HG03439 (cell line): ENCODE measurements around the gene NDUFAB1.
"Not testable (repeated sequence)": the region's sequence is repeated elsewhere in the genome, so short reads cannot be mapped to it uniquely, and the experiment has no call there.

Source experiments
- ATAC-seq: cut with Tn5 transposase; IDR thresholded peaks from one replicate; pipeline ENCODE4 v1.9.1; 2021; ENCODE audit warnings: mild to moderate bottlenecking, moderate library complexity; ENCODE audit not compliant: unreplicated experiment

NDUFAB1 gene

DNA sequence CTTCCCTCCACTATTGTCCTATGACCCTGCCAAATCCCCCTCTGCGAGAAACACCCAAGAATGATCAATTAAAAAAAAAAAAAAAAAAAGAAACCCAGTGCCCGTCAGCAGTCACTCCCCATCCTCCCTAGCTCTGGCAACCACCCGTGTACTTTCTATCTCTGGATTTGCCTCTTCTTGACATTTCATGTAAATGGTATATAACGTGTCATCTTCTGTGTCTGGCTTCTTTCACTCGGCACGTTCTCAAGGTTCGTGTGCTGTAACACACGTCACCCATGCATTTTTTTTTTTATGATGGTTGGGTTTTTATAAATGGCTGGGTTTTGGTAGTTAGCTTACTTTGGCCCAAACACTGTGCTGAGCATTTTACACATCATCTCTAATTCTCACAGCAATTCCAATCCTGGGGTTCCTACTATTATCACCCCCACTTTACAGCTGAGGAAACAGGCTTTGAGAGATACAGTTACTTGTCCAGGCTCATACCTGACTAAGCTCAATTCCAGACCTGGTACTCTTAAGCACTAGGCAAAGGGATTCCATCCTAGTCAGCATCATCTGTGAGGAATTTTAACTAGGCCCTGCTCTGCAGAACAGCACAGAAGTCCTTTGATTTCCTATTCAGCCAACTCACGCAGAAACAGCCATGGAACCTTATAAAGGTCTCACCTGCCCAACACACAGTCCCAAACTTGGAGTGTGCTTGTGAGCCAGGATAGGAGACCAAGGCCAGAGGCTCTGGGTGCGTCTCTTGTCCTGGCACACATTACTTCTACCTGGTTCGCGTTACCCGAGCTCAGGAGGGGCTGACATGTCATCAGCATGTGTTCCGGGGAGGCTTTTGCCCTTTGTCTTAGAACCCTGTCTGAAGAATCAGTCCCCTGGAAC lies 11.7 kb downstream of the NDUFAB1 start:
- no peak for ATAC-seq

DNA sequence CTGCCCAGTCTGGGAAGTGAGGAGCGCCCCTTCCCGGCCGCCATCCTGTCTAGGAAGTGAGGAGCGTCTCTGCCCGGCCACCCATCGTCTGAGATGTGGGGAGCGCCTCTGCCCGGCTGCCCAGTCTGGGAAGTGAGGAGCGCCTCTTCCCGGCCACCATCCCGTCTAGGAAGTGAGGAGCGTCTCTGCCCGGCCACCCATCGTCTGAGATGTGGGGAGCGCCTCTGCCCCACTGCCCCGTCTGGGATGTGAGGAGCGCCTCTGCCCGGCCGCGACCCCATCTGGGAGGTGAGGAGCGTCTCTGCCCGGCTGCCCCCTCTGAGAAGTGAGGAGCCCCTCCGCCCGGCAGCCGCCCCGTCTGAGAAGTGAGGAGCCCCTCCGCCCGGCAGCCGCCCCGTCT lies 12.8 kb downstream of the NDUFAB1 start:
- ATAC-seq = not testable (repeated sequence)

- no peak for ATAC-seq
Observed at GRCh38 chr16:23581764-23582163, 14.4 kb downstream of the NDUFAB1 start.

DNA sequence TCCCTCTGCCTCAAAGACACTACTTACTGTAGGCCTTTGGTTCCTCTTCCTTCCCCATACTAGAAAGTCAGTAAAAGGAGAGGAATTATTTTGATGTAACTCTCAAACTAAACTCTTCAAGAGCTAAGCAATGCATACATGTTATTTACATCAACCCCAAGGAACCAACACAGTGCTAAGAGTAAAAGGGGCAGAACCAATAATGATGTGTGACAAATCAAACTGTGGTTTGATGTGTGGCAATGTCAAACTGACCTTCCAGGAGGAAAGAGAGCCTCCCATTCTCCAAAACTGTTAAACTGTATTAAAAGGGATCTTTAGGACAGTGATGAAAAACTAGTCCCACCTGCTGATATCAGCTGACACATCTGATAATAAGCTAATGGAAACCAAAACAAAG lies 15.7 kb downstream of the NDUFAB1 start:
- ATAC-seq = no peak

- ATAC-seq = no peak
Observed at GRCh38 chr16:23579371-23579770, 16.7 kb downstream of the NDUFAB1 start.

GRCh38 chr16:23578101-23578830 lies 17.9 kb downstream of the NDUFAB1 start:
- ATAC-seq = no peak

DNA sequence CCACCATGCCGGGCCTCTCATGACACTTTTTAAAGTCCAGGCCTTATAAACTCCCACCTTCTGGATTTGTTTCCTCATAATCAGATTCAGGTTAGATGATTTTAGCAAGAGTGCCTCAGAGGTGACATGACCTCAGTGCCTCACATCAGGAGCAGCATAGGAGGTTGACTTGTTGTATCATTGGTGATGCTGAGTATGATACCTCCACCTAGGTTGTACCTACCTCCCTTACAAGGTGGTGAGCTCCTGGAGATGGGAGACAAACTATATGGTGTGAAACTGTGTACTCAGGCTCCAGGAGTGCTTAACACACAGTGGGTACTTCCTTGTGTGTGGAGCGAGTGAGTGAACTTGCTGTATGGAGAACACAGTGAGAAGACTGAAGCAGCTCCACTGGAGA lies 18.6 kb downstream of the NDUFAB1 start:
- no peak for ATAC-seq

- ATAC-seq = no peak
Observed at GRCh38 chr16:23575834-23576233, 20.3 kb downstream of the NDUFAB1 start.

- no peak for ATAC-seq
Observed at GRCh38 chr16:23573817-23574216, 22.3 kb downstream of the NDUFAB1 start.

- no peak for ATAC-seq
Observed at GRCh38 chr16:23572394-23572793, 23.7 kb downstream of the NDUFAB1 start.

GRCh38 chr16:23571895-23572294 lies 24.2 kb downstream of the NDUFAB1 start:
- ATAC-seq = no peak

DNA sequence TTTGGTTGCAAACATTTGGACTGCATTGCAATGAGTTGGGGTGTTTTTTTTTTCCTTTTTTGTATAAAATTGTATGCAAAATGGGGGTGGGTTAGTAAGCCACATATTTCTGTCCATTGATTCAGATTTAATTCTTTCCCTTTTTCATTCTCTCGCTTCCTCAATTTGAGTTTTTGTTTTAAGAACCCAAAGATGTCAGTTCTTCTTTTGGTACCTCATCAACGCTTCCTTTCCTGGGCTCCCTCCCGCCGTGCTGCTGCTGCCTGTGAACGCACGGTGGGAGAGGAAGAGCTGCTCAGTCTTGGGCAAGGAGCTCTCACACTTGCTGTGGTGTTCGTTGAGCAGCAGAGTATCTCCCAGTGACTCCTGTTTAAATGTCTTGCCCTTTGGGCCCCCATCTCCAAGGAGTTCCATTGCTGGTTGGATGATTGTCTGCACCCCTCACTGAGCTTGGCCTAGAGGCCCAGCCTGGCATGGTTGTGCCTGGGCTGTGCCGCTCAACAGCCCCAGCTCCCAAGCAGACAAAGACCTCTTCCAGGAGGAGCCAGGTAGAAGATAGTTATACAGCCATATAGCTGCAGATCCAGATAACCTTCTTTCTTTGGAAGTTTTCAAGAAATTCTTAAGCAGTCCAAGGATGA lies 25.0 kb downstream of the NDUFAB1 start:
- ATAC-seq = no peak

GRCh38 chr16:23567602-23568001 lies 28.5 kb downstream of the NDUFAB1 start:
- no peak for ATAC-seq

DNA sequence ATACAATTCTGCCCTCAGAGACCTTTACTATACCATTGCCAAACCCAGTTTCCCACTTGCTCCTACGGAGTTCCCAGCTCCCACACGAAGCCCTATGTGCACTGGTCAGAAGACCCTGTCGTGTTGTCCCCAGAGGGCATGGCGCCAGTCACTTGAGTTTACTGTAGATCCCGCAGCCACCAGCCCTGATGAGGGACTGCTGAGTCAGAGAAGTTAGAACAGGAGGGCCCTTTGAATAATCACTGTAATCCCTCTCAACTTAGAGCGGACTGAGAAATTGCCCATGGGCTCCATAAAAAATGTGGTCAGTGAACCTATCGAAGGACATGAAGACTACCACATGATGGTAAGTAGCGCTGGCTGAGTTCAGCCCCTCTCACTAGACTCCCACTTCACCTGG lies 29.4 kb downstream of the NDUFAB1 start:
- no peak for ATAC-seq

DNA sequence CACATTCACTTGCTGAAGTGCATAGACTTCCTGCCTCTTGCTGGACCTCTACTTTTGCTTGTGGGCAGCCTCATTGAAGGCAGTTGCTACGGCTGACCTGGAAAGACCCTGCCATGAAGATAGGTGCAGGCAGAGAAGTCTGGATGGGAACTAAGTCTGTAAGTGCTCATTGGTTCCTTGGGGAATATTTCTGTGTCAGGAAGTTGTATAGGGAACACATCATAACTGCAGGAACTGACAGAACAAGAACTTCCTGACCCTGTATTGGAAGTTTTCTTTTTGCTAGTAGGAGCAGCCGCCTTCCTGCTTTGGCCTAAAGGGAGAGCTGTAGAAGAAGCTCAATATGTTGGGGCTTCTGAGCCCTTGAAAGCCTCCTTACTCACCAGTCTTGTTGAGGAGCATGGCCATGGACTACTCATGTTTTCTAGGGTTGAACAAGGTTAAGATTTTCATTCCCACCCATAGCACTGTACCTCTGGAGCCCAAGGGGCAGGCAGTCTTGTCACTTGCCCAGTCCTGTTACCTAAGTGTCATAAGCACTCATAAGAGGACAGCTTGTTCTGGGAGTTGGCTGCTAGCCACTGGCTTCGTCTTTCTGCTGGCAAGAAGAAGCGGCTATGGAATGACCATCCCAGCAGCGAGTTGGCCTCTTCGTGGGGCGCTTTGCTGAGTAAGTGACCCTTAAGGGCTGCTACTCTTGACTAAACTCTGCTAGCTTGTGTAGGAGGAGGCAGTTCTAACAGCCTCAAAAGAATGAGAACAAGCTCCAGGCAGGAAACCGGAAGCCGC lies 31.3 kb downstream of the NDUFAB1 start:
- no peak for ATAC-seq

DNA sequence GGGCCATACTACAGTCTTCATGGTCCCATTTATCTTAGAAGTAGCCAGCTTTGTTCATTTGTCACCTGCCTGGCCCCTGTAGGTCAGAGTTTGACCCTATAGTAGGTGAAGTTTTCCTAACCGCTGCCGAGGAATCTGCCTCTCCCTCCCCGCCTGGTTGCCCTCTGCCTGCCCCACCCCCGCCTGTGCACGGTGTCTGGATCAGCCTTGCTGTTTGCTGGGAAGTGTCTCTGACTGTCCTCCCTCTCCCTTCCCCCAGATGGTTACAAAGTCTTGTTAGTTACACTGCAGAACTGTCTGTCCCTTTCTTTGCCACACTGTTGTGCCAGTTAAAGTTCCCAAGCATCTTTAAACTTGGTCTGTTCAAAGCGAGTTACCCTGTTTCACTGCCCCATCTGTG lies 32.9 kb downstream of the NDUFAB1 start:
- no peak for ATAC-seq

DNA sequence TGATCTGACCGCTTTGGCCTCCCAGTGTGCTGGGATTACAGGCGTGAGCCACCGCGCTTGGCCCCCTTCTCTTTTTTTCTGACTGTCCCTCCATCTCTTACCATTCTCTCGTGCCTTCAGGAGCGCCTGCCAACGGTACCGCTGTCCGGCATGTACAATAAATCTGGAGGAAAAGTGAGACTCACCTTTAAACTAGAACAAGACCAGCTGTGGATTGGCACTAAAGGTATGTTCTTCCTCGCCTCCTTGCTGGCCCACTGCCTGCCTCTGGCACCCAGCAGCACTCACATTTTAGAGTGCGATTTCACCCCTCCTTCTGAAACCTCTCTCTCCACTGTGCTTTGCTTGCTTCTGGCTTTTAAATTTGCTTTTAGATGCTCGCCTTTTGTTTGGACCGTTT lies 33.6 kb downstream of the NDUFAB1 start:
- no peak for ATAC-seq

DNA sequence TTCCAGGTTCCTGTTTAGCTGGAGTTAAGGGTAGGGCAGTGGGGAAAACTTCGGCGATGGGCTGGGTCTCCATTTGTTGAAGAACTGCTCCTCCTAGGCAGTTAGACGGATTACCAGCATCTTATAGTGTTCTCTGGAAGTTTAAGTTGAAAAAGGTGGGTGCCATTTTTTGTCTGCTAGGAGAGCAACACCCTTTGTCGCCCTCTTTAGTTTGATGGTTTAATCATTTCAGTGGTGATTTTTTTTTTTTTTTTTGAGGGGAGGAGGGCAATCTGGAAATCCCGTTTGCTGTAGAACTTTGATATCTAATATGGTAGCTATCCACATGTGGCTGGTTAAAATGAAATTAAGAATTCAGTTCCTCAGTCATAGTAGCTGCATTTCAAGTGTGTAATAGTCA lies 34.5 kb downstream of the NDUFAB1 start:
- no peak for ATAC-seq

DNA sequence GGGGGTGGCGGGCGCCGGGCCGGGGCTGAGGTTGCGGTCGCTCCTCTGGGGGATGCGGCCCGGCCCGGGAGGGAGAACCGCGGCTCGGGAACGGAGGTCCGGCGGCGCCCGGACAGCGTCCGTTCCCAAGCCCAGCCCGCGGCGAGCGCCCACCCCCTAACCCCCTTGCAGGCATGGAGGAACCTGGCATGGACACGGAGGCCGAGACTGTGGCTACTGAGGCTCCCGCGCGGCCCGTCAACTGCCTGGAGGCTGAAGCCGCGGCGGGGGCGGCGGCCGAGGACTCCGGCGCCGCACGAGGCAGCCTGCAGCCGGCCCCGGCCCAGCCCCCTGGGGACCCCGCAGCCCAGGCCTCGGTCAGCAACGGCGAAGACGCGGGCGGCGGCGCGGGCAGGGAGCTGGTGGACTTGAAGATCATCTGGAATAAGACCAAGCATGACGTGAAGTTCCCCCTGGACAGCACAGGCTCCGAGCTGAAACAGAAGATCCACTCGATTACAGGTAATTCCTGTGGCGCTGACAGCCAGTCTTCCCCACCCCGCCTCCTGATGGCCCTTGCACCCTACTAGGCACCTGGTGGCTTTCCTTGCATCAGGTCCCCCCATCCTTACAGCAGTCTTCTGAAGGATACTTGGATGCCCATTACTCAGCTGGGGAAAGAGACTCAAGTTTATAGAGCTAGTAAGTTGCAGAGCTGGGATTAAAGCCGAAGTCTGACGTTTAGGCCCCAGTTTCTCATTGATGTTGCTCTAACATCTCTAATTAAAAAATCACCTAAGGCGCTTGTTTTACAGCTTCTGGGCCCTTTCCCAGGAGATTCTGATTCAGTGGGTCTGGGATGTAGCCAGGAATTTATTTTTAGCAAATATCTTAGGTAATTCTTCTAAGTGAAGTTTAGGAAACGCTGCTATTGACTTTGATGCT lies 38.1 kb downstream of the NDUFAB1 start:
- ATAC-seq = peak; percentile 11
